Measurements from ENCODE around the gene ILDR1.
"Not testable (repeated sequence)": the region's sequence is repeated elsewhere in the genome, so short reads cannot be mapped to it uniquely, and the experiment has no call there.

The ILDR1 gene

GRCh38 chr3:121942116-121942786 lies 79.8 kb downstream of the ILDR1 start:
- FAIRE-seq, result no peak

DNA sequence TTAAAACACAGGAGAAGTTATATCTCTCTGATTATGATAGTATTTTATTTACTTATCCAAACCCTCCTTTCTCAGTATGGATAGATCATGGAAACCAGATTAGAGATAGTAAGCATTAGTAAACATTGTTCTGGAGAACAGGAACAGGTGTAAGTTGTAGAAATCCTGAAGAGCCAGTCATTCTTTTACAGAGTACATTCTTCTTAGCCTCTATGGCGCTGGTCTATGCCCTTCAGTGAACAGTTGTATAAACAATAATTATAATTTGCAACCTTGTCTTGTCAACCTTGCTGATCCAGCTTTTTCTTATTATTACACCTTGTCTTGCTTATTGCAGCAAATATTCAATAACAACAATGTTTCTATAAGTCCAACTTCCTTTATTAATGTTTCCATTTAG lies 80.5 kb downstream of the ILDR1 start:
- no peak for FAIRE-seq

GRCh38 chr3:121938141-121938855 lies 83.7 kb downstream of the ILDR1 start:
- not testable (repeated sequence) for FAIRE-seq
